ENCODE measurements around the gene MBD4. TPM values are rescaled to one million over a fixed set of nuclear protein-coding genes. Genes with fewer than 3 reads are reported as not detected.
"Not testable (repeated sequence)": the region's sequence is repeated elsewhere in the genome, so short reads cannot be mapped to it uniquely, and the experiment has no call there.

The MBD4 gene
- total RNA-seq, 1 donor from 2014 or later: 23.9 TPM

GRCh38 chr3:129483870-129484269 is 44.1 kb upstream of the MBD4 start:
- DNase-seq (ENCODE audit: low read depth): no peak
- Histone ChIP-seq H3K4me3 (ENCODE audit: low read depth, low read length) (no peak overlapping the region), H3K27me3 (ENCODE audit: control insufficient read depth, insufficient read depth, low read length) (no peaks in the 10 kb centered on the region), H3K36me3 (ENCODE audit: control insufficient read depth, insufficient read depth, low read length) (no peaks in the 10 kb centered on the region)
- no peak for TF ChIP-seq CTCF (IDR thresholded peaks at IDR 0.05; ENCODE audit: insufficient read depth, low read length, poor library complexity, severe bottlenecking)

- peaks cover 1% of the 10 kb centered on the region for H3K36me3 ChIP-seq (ENCODE audit: control insufficient read depth, insufficient read depth, low read length)
- peak; percentile 21 for TF ChIP-seq CTCF (IDR thresholded peaks at IDR 0.05; ENCODE audit: insufficient read depth, low read length, poor library complexity, severe bottlenecking)
- H3K27me3 ChIP-seq (ENCODE audit: control insufficient read depth, insufficient read depth, low read length): no peaks in the 10 kb centered on the region
- no peak overlapping the region for H3K4me3 ChIP-seq (ENCODE audit: low read depth, low read length)
- DNase-seq (ENCODE audit: low read depth): no peak
Observed at GRCh38 chr3:129482721-129483120, 43.0 kb upstream of the MBD4 start.

GRCh38 chr3:129481766-129482332 is 42.1 kb upstream of the MBD4 start:
- no peak for TF ChIP-seq CTCF (IDR thresholded peaks at IDR 0.05; ENCODE audit: insufficient read depth, low read length, poor library complexity, severe bottlenecking)
- Histone ChIP-seq H3K4me3 (ENCODE audit: low read depth, low read length) (no peak overlapping the region), H3K36me3 (ENCODE audit: control insufficient read depth, insufficient read depth, low read length) (peaks cover 3% of the 10 kb centered on the region), H3K27me3 (ENCODE audit: control insufficient read depth, insufficient read depth, low read length) (no peaks in the 10 kb centered on the region)
- no peak for DNase-seq (ENCODE audit: low read depth)

GRCh38 chr3:129481225-129481765 is 41.5 kb upstream of the MBD4 start:
- H3K36me3 ChIP-seq (ENCODE audit: control insufficient read depth, insufficient read depth, low read length); H3K4me3 ChIP-seq (ENCODE audit: low read depth, low read length); H3K27me3 ChIP-seq (ENCODE audit: control insufficient read depth, insufficient read depth, low read length); DNase-seq (ENCODE audit: low read depth): not testable (repeated sequence)

GRCh38 chr3:129476586-129476985 is 36.8 kb upstream of the MBD4 start:
- Histone ChIP-seq H3K27me3 (ENCODE audit: control insufficient read depth, insufficient read depth, low read length) (no peaks in the 10 kb centered on the region), H3K36me3 (ENCODE audit: control insufficient read depth, insufficient read depth, low read length) (peaks cover 4% of the 10 kb centered on the region), H3K4me3 (ENCODE audit: low read depth, low read length) (no peak overlapping the region)
- no peak for TF ChIP-seq CTCF (IDR thresholded peaks at IDR 0.05; ENCODE audit: insufficient read depth, low read length, poor library complexity, severe bottlenecking)
- no peak for DNase-seq (ENCODE audit: low read depth)

- Histone ChIP-seq H3K27me3 (ENCODE audit: control insufficient read depth, insufficient read depth, low read length) (no peaks in the 10 kb centered on the region), H3K36me3 (ENCODE audit: control insufficient read depth, insufficient read depth, low read length) (peaks cover 4% of the 10 kb centered on the region), H3K4me3 (ENCODE audit: low read depth, low read length) (no peak overlapping the region)
- no peak for DNase-seq (ENCODE audit: low read depth)
- no peak for TF ChIP-seq CTCF (IDR thresholded peaks at IDR 0.05; ENCODE audit: insufficient read depth, low read length, poor library complexity, severe bottlenecking)
Observed at GRCh38 chr3:129475863-129476262, 36.1 kb upstream of the MBD4 start.

All from kidney epithelial cell (primary cell).